DND-41 (cell line): ENCODE measurements around the gene JAKMIP1.

Experiments
- ATAC-seq: fragments of 200-7000 bp; cut with Tn5 transposase; 3 replicates; pipeline ENCODE4 v1.9.1; 2021; ENCODE audit warnings: low read depth; ENCODE audit not compliant: insufficient read depth
- DNase-seq: peaks from one replicate; pipeline ENCODE4 v3.0.0-alpha.2; 2020
- H2AFZ ChIP-seq: 2 replicates; pipeline ENCODE4 v1.6.0; 2012; ENCODE audit warnings: low read depth, low read length
- H3K27ac ChIP-seq: 2 replicates; pipeline ENCODE4 v1.5.1; 2012; ENCODE audit warnings: low read length, inconsistent platforms
- H3K27me3 ChIP-seq: fragments of 200-600 bp; sonication (generic); 2 replicates; pipeline ENCODE4 v1.6.0; 2012; ENCODE audit warnings: low read length, mild to moderate bottlenecking, inconsistent platforms; ENCODE audit not compliant: insufficient read depth, poor library complexity
- H3K36me3 ChIP-seq: 2 replicates; pipeline ENCODE4 v1.5.1; 2012; ENCODE audit warnings: low read length, inconsistent platforms; ENCODE audit not compliant: insufficient read depth
- H3K4me1 ChIP-seq: 2 replicates; pipeline ENCODE4 v1.5.1; 2012; ENCODE audit warnings: mild to moderate bottlenecking, low read length; ENCODE audit not compliant: insufficient read depth
- H3K4me2 ChIP-seq: 2 replicates; pipeline ENCODE4 v1.6.0; 2012; ENCODE audit warnings: mild to moderate bottlenecking, moderate library complexity, low read length, inconsistent platforms; ENCODE audit not compliant: insufficient read depth
- H3K4me3 ChIP-seq, 2 experiments: fragments of 200-600 bp in 1 of 2; shearing (Covaris generic) in 1 of 2; 2 replicates each; pipeline ENCODE4 v1.5.1; 2012 to 2016; ENCODE audit warnings: inconsistent platforms in 2 of 2, low read length in 2 of 2, mild to moderate bottlenecking in 2 of 2, low read depth in 1 of 2, moderate library complexity in 1 of 2
- H3K79me2 ChIP-seq: 2 replicates; pipeline ENCODE4 v1.6.0; 2012; ENCODE audit warnings: low read length, inconsistent platforms; ENCODE audit not compliant: insufficient read depth
- H3K9ac ChIP-seq: 2 replicates; pipeline ENCODE4 v1.6.0; 2012; ENCODE audit warnings: low read depth, mild to moderate bottlenecking, inconsistent platforms, low read length, moderate library complexity
- H3K9me3 ChIP-seq: 2 replicates; pipeline ENCODE4 v1.5.1; 2012; ENCODE audit warnings: low read length, moderate library complexity, mild to moderate bottlenecking, inconsistent platforms; ENCODE audit not compliant: insufficient read depth, severe bottlenecking
- H4K20me1 ChIP-seq: 2 replicates; pipeline ENCODE4 v1.6.0; 2012; ENCODE audit warnings: low read length; ENCODE audit not compliant: insufficient read depth
- CTCF ChIP-seq: IDR thresholded peaks from 2 replicates; pipeline ENCODE4 v1.5.1; 2012; ENCODE audit warnings: borderline replicate concordance, low read length, moderate library complexity, mild to moderate bottlenecking; ENCODE audit not compliant: poor library complexity, severe bottlenecking; ENCODE audit errors: extremely low read depth
- EZH2 ChIP-seq: IDR thresholded peaks from 3 replicates; pipeline ENCODE4 v1.6.1; 2012; ENCODE audit warnings: borderline replicate concordance, low read depth, mild to moderate bottlenecking, moderate library complexity, low read length, inconsistent platforms; ENCODE audit not compliant: severe bottlenecking

Gene JAKMIP1

GRCh38 chr4:6239968-6240367 lies 39.6 kb upstream of the JAKMIP1 start:
- no peak overlapping the region for H2AFZ ChIP-seq
- TF ChIP-seq CTCF (no peak), EZH2 (no peak)
- DNase-seq (no peak), ATAC-seq (no peak)
- peaks cover 3% of the 10 kb centered on the region for H3K9me3 ChIP-seq
- H3K27me3 ChIP-seq, result no peaks in the 10 kb centered on the region
- H4K20me1 ChIP-seq, result no peaks in the 10 kb centered on the region
- no peak overlapping the region for H3K9ac ChIP-seq
- no peaks in the 10 kb centered on the region for H3K36me3 ChIP-seq
- H3K4me2 ChIP-seq, result no peak overlapping the region
- H3K27ac ChIP-seq, result no peak overlapping the region
- no peaks in the 10 kb centered on the region for H3K79me2 ChIP-seq
- no peaks in the 10 kb centered on the region for H3K4me1 ChIP-seq
- H3K4me3 ChIP-seq, result no peak overlapping the region

- Histone ChIP-seq H3K79me2 (no peaks in the 10 kb centered on the region), H3K27ac (no peak overlapping the region), H3K4me2 (no peak overlapping the region), H3K27me3 (no peaks in the 10 kb centered on the region), H2AFZ (no peak overlapping the region), H3K4me3 (no peak overlapping the region), H4K20me1 (no peaks in the 10 kb centered on the region), H3K36me3 (no peaks in the 10 kb centered on the region), H3K9me3 (no peaks in the 10 kb centered on the region), H3K4me1 (no peaks in the 10 kb centered on the region), H3K9ac (no peak overlapping the region)
- TF ChIP-seq CTCF (no peak), EZH2 (no peak)
- ATAC-seq (no peak), DNase-seq (no peak)
Observed at GRCh38 chr4:6239486-6239885, 39.1 kb upstream of the JAKMIP1 start.

- Histone ChIP-seq H4K20me1 (no peaks in the 10 kb centered on the region), H3K9ac (no peak overlapping the region), H3K4me3 (no peak overlapping the region), H2AFZ (no peak overlapping the region), H3K4me2 (no peak overlapping the region), H3K27me3 (no peaks in the 10 kb centered on the region), H3K4me1 (no peaks in the 10 kb centered on the region), H3K27ac (no peak overlapping the region), H3K9me3 (no peaks in the 10 kb centered on the region), H3K36me3 (no peaks in the 10 kb centered on the region), H3K79me2 (no peaks in the 10 kb centered on the region)
- no peak for ATAC-seq
- DNase-seq, result no peak
- TF ChIP-seq EZH2, result no peak
- no peak for TF ChIP-seq CTCF
Observed at GRCh38 chr4:6236816-6237390, 36.6 kb upstream of the JAKMIP1 start.
